DMS114 treated with DMSO at 0.1 percent for 48 hours (cell line): ENCODE data around the gene HOXC10.
A peak's percentile ranks its signal among the peaks of the same experiment; 100 is the strongest.

Experiments
- DNase-seq: peaks from one replicate; lab custom pipeline; 2025; ENCODE audit not compliant: unreplicated experiment; lab: John Stamatoyannopoulos, UW

HOXC10 gene

DNA sequence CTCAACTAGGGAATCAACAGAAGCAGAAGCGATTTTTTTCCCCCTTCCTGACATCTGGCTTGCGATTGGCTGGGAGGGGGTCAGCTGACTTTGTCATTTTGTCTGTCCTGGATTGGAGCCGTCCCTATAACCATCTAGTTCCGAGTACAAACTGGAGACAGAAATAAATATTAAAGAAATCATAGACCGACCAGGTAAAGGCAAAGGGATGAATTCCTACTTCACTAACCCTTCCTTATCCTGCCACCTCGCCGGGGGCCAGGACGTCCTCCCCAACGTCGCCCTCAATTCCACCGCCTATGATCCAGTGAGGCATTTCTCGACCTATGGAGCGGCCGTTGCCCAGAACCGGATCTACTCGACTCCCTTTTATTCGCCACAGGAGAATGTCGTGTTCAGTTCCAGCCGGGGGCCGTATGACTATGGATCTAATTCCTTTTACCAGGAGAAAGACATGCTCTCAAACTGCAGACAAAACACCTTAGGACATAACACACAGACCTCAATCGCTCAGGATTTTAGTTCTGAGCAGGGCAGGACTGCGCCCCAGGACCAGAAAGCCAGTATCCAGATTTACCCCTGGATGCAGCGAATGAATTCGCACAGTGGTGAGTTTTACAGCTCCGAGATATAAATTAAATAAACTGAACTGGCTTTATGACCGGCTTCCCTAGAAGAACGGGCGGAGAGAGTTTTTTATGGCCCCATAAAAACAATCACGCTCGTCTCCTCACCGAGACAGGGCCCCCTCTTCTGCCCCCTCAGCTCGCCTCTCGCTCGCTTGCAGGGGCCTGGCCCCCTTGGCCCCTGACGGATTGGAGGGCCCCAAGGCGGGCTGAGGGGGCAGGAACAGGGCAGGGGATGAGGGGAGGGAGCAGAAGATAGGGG is 43.6 kb downstream of the HOXC10 start, which contains the start of gene HOXC6:
TSS of gene HOXC6 (plus strand) at position 127 of the 888 bp plus-strand sequence. CDS start at position 209, 82 bp downstream.
- DNase-seq: no peak

DNA sequence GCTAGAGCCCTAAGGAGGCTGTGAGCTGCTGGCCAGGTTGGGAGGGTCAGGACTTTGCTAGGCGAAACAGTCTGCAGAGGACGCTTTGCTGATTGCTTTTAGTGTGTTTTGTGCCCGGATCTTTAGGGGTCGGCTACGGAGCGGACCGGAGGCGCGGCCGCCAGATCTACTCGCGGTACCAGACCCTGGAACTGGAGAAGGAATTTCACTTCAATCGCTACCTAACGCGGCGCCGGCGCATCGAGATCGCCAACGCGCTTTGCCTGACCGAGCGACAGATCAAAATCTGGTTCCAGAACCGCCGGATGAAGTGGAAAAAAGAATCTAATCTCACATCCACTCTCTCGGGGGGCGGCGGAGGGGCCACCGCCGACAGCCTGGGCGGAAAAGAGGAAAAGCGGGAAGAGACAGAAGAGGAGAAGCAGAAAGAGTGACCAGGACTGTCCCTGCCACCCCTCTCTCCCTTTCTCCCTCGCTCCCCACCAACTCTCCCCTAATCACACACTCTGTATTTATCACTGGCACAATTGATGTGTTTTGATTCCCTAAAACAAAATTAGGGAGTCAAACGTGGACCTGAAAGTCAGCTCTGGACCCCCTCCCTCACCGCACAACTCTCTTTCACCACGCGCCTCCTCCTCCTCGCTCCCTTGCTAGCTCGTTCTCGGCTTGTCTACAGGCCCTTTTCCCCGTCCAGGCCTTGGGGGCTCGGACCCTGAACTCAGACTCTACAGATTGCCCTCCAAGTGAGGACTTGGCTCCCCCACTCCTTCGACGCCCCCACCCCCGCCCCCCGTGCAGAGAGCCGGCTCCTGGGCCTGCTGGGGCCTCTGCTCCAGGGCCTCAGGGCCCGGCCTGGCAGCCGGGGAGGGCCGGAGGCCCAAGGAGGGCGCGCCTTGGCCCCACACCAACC is 44.8 kb downstream of the HOXC10 start:
- DNase-seq: no peak

- no peak for DNase-seq
Observed at GRCh38 chr12:54030442-54030801, 45.5 kb downstream of the HOXC10 start.

DNA sequence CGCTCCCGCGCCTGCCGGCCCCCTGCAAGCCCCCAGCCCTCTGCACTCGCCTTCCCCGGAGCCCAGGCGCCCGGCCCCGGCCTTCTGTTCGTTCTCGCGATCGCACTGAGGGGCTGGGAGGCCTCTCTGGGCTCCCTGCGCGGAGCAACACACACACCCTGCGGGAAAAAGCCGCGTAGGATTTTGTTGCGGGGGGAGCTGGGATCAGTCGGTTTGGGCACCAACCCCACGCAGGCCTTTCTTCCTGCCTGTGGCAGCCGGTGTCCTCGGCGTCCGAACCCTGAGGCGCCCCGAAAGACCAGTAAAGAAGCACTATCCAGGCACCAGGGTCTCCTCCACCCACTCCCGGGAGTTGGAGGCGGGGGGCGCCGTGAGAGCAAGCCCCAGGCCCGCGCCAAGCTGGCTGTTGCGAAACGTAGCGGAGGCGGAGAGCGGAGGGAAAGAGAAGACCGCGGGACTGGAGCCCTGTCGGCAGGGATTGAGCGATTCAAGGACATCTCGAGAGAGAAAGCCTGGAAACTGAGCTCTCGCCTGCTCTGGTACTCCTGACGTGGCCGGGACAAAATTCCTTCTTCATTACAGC is 46.0 kb downstream of the HOXC10 start:
- DNase-seq: no peak

- DNase-seq: no peak
Observed at GRCh38 chr12:54031480-54031879, 46.5 kb downstream of the HOXC10 start.

GRCh38 chr12:54032086-54032619 is 47.2 kb downstream of the HOXC10 start:
- no peak for DNase-seq

DNA sequence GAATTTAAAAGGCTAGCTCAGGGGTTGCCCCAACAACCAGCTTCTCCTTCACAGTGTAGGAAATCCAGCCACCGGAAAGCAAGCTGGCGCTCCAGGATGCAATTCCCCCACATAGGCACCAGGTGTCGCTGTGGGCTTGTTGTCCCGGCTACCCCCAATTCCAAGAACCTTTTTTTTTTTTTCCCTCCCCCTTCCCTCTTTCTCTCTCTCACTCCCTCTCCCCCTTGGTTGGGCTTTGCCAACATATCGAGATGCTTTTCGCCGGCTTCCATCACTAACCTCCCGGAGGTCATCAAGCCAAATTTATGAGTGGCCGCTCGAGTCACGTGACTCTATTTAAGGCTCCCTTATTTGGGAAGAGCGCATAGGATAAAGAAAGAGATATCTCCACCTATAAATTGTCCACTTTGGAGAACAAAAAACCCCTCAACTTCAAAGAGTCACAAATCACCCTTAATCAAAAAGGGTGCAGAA is 47.7 kb downstream of the HOXC10 start, which contains the start of gene HOXC5:
TSS of gene HOXC5 (plus strand) at position 424 of the 474 bp plus-strand sequence. CDS start 73 bp downstream, outside the sequence.
- peak; percentile 56 for DNase-seq

DNA sequence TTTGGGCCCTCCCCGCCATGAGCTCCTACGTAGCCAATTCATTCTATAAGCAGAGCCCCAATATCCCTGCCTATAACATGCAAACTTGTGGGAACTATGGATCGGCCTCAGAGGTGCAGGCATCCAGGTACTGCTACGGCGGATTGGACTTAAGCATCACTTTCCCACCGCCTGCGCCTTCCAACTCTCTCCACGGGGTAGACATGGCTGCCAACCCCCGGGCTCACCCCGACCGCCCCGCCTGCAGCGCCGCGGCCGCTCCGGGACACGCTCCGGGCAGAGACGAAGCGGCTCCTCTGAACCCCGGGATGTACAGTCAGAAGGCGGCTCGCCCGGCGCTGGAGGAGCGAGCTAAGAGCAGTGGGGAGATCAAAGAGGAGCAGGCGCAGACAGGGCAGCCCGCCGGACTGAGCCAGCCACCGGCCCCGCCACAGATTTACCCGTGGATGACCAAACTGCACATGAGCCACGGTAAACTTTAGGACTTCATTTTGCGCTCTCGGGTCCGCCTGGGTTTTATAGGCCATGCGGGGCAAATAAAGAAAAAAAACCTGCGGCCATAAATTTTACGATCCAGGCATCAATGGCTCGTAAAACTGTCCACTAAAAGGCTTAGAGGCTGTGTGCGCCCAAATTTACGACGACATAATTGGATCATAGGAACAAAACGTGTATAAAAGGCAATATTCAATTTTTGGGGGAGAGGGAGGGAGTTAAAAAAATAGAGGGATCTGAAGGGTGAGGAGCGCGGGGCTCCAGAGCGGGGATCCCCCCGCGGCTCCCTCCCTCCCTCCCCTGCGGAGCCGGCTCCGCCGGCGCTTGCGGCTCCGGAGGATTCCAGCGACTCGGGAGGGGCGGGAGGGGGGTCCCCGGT is 48.4 kb downstream of the HOXC10 start:
- DNase-seq: no peak

DNA sequence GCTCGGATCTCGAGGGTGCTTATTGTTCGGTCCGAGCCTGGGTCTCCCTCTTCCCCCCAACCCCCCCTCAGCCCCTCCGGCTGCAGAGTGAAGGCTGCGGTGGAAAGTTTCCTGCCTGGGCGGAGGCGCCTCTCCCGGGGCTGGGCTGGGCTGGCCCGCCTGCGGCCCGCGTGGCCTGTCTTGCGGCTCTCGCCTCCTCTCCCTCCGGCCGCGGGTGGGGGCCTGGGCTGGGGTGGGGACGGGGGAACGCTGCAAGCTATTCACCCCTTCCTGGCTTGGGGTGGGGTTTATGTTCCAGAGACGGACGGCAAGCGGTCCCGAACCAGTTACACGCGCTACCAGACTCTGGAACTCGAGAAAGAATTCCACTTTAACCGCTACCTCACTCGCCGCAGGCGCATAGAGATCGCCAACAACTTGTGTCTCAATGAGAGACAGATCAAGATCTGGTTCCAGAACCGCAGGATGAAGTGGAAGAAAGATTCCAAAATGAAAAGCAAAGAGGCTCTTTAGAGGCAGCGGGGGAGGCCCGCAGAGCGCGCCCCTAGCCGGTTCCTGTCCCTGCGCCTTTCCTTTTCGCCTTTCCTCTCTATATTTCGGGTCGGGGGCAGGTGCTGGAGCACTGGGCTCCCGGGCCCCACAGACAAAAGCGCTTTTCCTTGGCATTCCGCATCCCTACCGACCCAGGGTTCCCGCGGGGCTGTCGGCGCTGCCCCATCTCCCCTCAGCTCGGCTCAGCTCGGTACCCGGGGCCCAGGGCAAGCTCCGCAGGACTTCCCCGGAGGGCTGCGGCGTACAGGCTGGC is 49.2 kb downstream of the HOXC10 start:
- no peak for DNase-seq

DNA sequence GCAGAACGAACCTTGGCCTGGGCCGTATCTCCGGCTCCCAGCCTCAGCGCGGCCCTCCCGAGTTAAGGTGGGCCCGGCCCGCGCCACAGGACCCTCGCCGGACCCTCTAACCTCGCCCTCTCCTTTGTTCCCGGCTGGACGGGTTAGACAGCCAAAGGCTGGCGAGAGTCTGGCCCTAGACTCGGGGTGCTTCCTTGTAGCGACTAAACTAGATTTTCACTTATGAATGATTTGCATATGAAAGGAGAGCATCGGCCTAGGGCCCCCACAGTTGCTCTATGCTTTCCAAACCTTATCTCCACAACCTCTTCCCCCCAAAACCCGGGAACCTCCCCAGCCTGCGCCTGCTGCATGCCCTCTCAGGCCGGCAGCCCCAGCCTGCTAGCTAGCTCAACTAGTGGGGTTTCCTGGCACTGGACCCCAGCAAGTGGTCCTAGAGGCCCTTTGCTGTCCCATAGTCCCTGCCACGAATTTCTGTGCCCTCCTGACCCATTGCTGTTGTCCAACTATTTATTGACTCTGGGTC is 49.9 kb downstream of the HOXC10 start:
- DNase-seq: no peak

- DNase-seq: no peak
Observed at GRCh38 chr12:54035568-54036264, 50.8 kb downstream of the HOXC10 start.

DNA sequence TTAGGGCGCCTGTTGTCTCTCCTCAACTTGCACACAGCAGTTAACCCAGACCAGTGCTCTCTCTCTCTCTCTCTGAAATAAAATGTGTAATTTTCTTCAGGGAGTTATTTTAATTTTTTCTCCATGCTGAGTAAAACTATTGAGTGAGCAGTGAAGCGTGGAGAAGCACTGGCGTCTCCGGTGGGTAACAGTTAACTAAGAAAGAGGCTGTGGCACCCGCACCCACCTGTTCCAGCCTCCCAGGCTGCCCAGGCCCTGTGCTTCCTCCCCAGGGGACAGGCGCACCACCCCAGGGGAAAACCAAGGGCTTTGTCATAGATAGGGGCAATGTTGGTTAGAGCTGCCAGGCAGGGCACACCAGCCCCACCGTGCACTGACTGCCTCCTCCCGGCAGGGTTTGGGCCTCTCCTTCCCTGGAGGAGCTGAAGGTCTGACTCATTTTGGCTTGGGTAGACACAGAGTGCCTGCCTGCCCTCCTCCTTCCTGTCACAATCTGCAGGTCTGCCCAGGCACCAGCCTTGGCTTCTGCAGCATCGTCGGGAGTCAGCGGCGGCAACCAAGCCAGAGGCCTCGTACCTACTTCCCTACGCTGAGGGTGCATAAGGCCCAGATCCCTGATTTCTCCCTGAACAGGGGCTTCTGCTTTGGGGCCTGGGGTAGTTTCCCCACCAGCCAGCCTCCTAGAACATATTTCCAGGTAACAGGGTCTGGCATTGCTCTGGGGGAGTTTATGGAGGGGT is 51.8 kb downstream of the HOXC10 start:
- no peak for DNase-seq

GRCh38 chr12:54037360-54038283 is 52.7 kb downstream of the HOXC10 start:
- no peak for DNase-seq

DNA sequence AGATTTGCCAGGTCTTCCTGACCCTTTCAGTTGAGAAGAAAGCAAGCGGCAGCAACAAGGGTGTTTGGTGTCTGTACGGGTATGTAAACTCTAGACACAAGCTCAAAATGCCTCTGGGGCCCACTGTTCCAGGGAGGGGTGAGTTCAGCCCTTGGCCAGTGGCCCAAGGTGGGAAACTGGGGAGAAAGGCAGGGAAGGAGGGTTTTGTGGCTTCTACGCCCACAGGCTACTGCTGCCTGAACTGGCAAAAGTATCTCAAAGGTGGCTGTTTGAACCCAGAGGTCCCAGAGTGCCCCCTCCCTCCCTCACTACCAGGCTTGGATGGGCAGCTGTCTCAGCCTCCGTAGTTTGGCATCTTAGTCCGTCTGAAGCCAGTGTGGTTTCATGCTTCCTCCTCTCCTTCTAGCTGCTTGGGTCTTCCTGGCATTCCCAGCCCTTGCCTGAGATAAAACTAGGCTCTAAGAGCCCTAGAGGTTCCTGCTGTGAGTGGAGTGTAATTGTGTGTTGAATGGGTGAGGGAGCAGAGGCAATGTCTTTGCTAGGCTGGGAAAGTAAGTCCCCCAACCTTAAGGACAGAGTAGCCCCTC is 53.4 kb downstream of the HOXC10 start:
- no peak for DNase-seq

GRCh38 chr12:54038871-54039414 is 54.0 kb downstream of the HOXC10 start:
- no peak for DNase-seq
